GM10847 (cell line): ENCODE measurements around the gene C11orf54.

Source experiments
- POLR2A ChIP-seq: IDR thresholded peaks from 2 replicates; pipeline ENCODE4 v1.6.1; 2011; ENCODE audit not compliant: insufficient read length; ENCODE audit errors: extremely low read depth

C11orf54 gene

DNA sequence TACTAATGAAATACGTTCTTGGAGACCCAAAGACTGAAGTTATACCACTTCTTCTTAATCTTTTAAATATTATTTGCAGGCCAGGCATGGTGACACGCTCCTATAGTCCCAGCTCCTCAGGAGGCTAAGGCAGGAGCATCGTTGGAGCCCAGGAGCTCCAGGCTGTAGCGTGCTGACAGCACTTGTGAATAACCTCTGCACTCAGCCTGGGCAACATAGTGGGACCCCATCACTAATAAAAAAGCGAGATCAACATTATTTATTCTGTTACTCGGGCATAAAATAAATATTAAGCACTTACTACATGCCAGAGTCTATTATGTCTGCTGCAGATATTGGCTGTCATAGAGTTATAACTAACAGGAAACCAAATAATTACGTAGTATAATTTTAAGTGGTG, 41.9 kb downstream of the C11orf54 start:
- TF ChIP-seq POLR2A, result no peak

- no peak for TF ChIP-seq POLR2A
Measured at GRCh38 chr11:93783765-93784144, 42.3 kb downstream of the C11orf54 start.

GRCh38 chr11:93784145-93784934, 42.9 kb downstream of the C11orf54 start, which contains the start of gene MED17:
TSS of gene MED17 (plus strand) at chr11:93784282. CDS start at chr11:93784514, 232 bp downstream.
- TF ChIP-seq POLR2A, result peak; percentile 56

- TF ChIP-seq POLR2A, result no peak
Measured at GRCh38 chr11:93784935-93785360, 43.5 kb downstream of the C11orf54 start.

DNA sequence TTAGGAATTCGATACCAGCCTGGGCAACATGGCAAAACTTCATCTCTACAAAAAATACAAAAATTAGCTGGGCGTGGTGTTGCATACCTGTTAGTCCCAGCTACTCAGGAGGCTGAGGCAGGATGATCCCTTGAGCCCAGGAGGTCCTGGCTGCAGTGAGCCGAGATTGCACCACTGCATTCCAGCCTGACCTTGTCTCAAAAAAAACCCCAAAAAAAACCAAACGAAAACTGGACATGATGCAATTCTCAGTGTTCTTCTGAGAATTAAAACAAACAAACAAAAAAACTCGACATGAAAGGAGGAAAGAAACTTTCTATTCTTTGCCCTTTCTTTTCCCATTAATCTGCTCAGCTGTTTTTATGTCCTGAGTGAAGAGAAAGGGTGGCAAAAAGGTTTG, 50.0 kb downstream of the C11orf54 start:
- TF ChIP-seq POLR2A, result no peak

DNA sequence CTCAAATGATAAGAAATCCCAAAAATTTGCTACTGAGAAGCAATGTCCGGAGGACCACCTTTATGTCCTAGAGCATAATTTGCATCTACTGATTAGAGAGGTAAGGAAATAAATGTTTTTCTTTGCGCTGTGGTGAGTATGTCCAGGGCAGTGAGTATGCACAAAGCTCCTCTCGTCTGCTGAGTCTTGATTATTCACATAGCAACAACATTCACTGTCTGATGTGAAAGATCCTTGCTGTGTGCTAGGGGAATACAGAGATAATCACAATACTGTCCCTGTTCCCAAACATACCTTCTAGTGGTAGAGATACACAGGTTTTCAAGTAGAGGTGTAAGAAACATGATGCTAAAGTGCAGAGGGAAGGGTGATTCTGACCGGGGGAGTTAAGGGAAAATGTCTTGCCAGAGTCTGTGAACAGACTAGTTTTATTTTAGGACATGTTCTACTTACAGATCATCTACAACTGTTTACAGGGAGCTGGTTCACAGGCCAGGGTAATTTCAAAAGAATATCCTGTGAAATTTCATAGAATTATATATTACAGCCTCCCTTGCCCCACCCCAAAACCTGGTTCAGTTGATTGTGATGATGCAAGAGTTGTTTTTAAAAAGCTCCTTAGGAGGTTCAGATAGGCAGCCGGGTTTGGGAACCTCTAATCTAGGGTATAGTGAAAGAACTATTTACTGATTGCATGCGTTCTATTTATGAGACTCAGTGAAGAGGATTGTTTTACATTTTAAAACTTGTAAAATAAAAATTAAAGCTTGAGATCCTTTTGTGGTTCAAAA, 55.2 kb downstream of the C11orf54 start:
- TF ChIP-seq POLR2A, result no peak

GRCh38 chr11:93801366-93801765, 59.9 kb downstream of the C11orf54 start:
- TF ChIP-seq POLR2A, result no peak

- no peak for TF ChIP-seq POLR2A
Measured at GRCh38 chr11:93804879-93805278, 63.4 kb downstream of the C11orf54 start.

- TF ChIP-seq POLR2A, result no peak
Measured at GRCh38 chr11:93807980-93808379, 66.5 kb downstream of the C11orf54 start.

DNA sequence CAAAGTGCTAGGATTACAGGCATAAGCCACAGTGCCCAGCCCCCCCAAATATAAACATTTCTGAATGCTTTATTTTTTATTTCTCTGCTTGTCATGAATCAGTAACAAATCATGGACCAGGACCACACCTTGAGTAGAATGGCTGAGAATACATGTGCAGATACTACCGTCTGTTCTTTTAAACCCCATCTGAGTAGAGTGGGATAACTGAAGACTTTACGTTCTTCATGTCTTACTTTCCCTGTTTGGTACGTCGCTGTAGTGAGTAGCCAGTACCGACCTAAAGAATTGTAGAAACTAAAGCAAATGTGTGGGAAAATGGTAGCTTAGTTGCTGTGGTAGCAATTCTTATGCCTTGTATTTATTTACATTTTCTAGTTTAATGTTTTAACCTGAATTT, 72.5 kb downstream of the C11orf54 start:
- TF ChIP-seq POLR2A, result no peak
